Mesenteric fat pad (tissue), 1 donor: Measurements from ENCODE around the gene TAAR6. TPM values are rescaled to one million over a fixed set of nuclear protein-coding genes. Genes with fewer than 3 reads are reported as not detected.
"Not testable (repeated sequence)": the region's sequence is repeated elsewhere in the genome, so short reads cannot be mapped to it uniquely, and the experiment has no call there.

ENCODE experiments used
- DNase-seq: peaks from one replicate; pipeline ENCODE4 v3.0.0-alpha.2; 2020; ENCODE audit warnings: low spot score
- total RNA-seq: library from RNA; stranded (reverse); fragmentation: NEBNext Ultra II Directional; extraction: Animal tissue kit (Norgen Biotek cat#: 25700); gene quantifications from one replicate; pipeline ENCODE4 v1.2.1, GENCODE V29; 2021
- donor health status: DM: yes; HTN: yes; CAD: no.

The TAAR6 gene
- total RNA-seq, 1 donor from 2014 or later, result not detected

- no peak for DNase-seq
Measured at GRCh38 chr6:132589454-132589853, 19.3 kb downstream of the TAAR6 start, which contains the start of gene TAAR5. Gene TAAR5 (minus strand): TSS chr6:132589741. CDS start chr6:132589686, 55 bp downstream.

DNA sequence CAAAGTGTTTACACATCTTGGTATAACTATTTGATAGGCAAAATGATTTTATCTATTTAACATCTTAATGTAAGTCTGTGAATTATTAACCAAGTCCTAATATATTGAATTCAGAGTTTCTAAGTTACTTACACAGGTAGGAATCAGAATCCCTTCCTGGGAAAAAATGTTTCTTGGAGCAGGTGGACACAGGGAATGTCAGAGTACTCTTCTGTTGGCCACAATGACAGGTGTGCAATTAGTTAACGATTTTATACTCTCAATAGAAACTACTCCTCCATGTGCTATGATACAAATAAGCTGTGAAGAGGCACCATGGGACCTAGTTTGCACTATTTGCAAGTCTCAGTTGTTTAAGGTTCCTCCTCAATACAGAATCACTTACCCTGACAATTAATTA, 20.2 kb downstream of the TAAR6 start:
- no peak for DNase-seq

GRCh38 chr6:132592855-132593254, 22.7 kb downstream of the TAAR6 start:
- no peak for DNase-seq

DNA sequence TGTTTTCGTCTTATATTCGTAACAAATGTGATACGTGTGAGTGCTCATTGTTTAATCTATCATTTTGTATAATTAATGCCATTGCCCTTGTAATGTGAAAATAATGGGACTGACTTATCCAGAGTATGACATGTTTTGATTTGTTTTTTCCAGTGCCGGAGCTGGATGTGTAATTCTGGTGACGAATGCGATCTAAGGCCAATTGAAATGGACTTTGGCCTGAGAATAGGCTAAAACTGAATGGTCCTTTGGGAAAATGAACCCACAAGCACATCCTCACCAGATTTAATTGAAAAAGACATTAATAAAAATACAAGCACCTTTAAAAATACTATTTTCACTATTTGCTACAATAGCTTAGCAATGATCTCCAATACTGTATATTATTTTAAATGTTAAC, 26.1 kb downstream of the TAAR6 start:
- no peak for DNase-seq

DNA sequence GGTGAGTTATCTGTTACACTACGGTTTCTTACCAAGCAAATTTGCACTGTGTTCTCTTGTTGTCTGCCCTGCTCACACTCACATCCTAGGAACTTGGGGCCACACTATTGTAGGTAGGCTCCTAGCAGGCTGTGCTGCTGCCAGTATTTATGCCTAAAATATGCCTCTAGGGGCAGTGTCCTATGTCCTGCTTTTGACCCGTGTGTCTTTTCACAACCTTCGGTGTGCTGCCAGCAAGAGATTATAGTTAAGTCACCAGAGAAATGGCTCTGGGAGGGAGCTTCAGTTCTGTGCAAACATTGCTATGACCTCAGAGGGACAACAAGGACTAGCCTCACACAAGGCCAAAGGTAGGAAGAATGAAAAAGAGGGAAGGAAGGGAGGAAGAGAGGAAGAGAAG, 28.4 kb downstream of the TAAR6 start:
- DNase-seq, result no peak

GRCh38 chr6:132600900-132601299, 30.8 kb downstream of the TAAR6 start:
- DNase-seq, result not testable (repeated sequence)

- DNase-seq, result no peak
Measured at GRCh38 chr6:132604635-132605152, 34.6 kb downstream of the TAAR6 start.

DNA sequence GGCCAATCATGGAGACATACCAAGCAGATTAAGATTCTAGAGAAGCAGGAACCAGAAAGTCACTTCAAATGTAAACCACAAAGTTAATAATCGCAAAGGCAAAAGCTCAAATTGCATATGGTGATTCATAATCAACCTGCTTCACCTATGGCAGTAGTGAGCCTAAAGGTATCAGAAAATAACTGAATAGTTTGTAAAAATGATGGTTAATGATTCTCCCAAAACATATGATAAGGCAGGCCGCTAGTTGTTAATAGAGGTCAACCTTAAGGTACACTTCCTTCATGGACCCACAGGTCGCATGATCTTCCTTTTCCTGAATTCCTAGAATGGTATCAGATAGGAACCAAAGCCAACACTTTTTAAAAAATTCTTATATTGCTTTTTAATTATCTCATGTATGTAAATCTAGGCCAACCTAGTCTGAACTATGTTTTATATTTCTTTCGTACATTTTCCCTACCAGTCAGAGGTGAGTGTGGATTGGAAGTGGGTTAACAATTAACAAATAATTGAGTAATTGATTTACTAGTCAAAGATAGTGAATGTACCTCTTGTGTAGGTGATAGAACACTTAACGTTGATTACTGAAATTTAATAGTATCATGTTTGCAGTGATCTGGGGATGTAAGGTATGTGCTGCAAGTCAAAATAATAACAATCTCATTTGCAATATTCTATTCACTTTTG, 37.6 kb downstream of the TAAR6 start:
- no peak for DNase-seq

DNA sequence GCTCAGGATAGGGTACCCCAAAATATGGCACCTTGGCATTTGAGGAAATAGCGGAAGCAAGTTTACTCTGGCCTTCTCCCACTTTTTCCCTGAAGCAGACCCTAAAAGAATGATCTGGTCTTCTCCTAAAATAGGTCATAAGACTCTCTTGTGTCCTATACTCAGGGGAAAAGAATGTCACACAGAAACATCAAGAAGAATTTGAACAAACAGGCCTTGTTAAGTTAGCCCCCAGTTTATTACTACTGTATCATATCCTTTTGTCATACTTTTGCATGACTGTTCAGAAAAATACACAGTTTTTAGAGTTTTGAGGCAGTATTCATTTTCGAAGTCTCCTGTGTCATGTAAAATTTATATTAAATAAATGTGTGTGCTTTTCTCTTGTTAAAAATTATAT, 41.5 kb downstream of the TAAR6 start:
- DNase-seq, result no peak

GRCh38 chr6:132612449-132613108, 42.5 kb downstream of the TAAR6 start:
- no peak for DNase-seq

GRCh38 chr6:132614554-132614953, 44.4 kb downstream of the TAAR6 start:
- no peak for DNase-seq

DNA sequence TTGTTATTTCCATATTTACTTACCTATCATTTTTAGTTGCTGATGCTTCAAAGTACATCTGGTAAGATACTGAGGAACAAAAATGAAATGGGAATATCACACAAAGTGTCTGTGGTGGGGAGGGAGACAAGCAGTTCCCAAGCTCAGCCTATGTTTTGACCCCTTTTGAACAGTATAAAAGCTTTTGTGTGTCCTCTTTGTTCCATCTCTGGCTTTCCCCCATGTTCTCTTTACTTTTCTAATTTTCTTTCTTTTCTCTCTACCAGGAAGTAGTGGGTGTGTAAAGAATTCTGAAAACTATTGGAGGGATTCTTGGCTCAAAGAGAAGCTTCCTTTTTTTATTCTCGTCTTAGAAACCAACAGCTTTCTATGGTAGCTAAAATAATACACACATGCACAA, 46.6 kb downstream of the TAAR6 start:
- no peak for DNase-seq

Other genes with a start within 250 kb of the TAAR6 start
- 2.2 TPM for gene MOXD1, start 168.8 kb upstream of the TAAR6 start, total RNA-seq
- gene STX7, start 57.2 kb upstream of the TAAR6 start, total RNA-seq, result 96.3 TPM
- not detected for gene TAAR9, start 32.0 kb upstream of the TAAR6 start, total RNA-seq
- not detected for gene TAAR8, start 17.6 kb upstream of the TAAR6 start, total RNA-seq
- gene TAAR5, start 19.4 kb downstream of the TAAR6 start, total RNA-seq, result not detected
- not detected for gene TAAR2, start 54.0 kb downstream of the TAAR6 start, total RNA-seq
- gene TAAR1, start 88.9 kb downstream of the TAAR6 start, total RNA-seq, result not detected
- gene VNN1, start 143.7 kb downstream of the TAAR6 start, total RNA-seq, result 9.7 TPM
- 32.6 TPM for gene VNN2, start 187.6 kb downstream of the TAAR6 start, total RNA-seq
- 17.8 TPM for gene SLC18B1, start 228.3 kb downstream of the TAAR6 start, total RNA-seq
- 935 TPM for gene RPS12, start 244.2 kb downstream of the TAAR6 start, total RNA-seq